ENCODE results near the gene TBX1.

GRCh38 chr22:19800306-19800705 lies 39.7 kb downstream of the TBX1 start:
- TF ChIP-seq CTCF (IDR thresholded peaks at IDR 0.05) (no peak), POLR2A (IDR thresholded peaks at IDR 0.05) (no peak)
